Activated T-helper 9 cell treated with anti-CD3 and anti-CD28 coated beads, Interleukin-2, amount 50 U/mL, for 16 hours (primary cell): ENCODE measurements around the gene NCKAP5L.
A peak's percentile ranks its signal among the peaks of the same experiment; 100 is the strongest.
"Not testable (repeated sequence)": the region's sequence is repeated elsewhere in the genome, so short reads cannot be mapped to it uniquely, and the experiment has no call there.

ENCODE experiments used
- DNase-seq: peaks from one replicate; pipeline ENCODE4 v3.0.0-alpha.2; 2020; ENCODE audit warnings: low read depth

The NCKAP5L gene

GRCh38 chr12:49865782-49866135, 37.5 kb upstream of the NCKAP5L start:
- no peak for DNase-seq

GRCh38 chr12:49865109-49865781, 37.0 kb upstream of the NCKAP5L start:
- no peak for DNase-seq

- no peak for DNase-seq
Measured at GRCh38 chr12:49864798-49865090, 36.5 kb upstream of the NCKAP5L start.

GRCh38 chr12:49863946-49864797, 36.0 kb upstream of the NCKAP5L start:
- DNase-seq = no peak

DNA sequence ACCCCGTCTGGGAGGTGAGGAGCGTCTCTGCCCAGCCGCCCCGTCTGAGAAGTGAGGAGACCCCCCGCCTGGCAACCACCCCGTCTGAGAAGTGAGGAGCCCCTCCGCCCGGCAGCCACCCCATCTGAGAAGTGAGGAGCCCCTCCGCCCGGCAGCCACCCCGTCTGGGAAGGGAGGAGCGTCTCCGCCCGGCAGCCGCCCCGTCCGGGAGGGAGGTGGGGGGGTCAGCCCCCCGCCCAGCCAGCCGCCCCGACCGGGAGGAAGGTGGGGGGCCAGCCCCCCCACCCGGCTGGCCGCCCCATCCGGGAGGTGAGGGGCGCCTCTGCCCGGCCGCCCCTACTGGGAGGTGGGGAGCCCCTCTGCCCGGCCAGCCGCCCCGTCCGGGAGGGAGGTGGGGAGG, 32.7 kb upstream of the NCKAP5L start:
- DNase-seq = not testable (repeated sequence)

DNA sequence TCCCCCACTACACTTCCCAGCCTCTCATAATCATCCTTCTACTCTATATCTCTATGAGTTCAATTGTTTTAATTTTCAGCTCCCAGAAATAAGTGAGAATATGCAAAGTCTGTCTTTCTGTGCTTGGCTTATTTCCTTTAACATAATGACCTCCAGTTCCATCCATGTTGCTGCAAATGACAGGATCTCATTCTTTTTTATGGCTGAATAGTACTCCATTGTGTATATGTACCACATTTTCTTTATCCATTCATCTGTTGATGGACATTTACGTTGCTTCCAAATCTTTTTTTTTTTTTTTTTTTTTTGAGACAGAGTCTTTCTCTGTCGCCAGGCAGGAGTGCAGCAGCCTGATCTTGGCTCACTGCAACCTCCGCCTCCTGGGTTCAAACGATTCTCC, 27.7 kb upstream of the NCKAP5L start:
- DNase-seq = not testable (repeated sequence)

GRCh38 chr12:49854976-49855375, 26.8 kb upstream of the NCKAP5L start:
- no peak for DNase-seq

GRCh38 chr12:49853671-49854070, 25.5 kb upstream of the NCKAP5L start:
- no peak for DNase-seq

- DNase-seq = no peak
Measured at GRCh38 chr12:49847161-49847560, 18.9 kb upstream of the NCKAP5L start.

- DNase-seq = no peak
Measured at GRCh38 chr12:49846032-49846431, 17.8 kb upstream of the NCKAP5L start.

GRCh38 chr12:49843876-49844437, 15.7 kb upstream of the NCKAP5L start:
- no peak for DNase-seq

DNA sequence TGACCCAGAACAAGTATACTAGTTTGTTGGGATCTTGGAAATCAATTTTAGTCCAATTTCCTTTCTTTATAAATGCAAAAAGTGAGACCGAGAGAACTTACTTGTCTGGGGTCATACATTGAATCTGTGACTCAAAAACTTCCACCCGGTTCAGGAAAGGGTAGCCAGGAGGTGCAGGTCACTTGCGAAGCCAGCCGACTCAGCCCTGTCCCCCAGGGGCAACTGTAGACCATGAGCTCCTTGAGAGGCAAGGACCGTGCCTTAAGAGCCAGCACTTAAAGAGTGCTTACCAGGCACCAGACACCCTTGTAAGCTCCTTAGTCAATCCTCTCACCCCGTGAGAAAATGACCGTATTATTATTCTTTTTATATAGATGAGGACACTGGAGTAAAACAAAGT, 15.2 kb upstream of the NCKAP5L start:
- no peak for DNase-seq

- peak; percentile 92 for DNase-seq
Measured at GRCh38 chr12:49842519-49843352, 14.5 kb upstream of the NCKAP5L start, which contains the start of gene BCDIN3D. BCDIN3D (minus strand) TSS chr12:49843106; CDS start chr12:49843087, 19 bp downstream.

- no peak for DNase-seq
Measured at GRCh38 chr12:49838973-49839633, 10.9 kb upstream of the NCKAP5L start.

- no peak for DNase-seq
Measured at GRCh38 chr12:49832836-49833421, 4.7 kb upstream of the NCKAP5L start.

GRCh38 chr12:49831717-49832116, 3.5 kb upstream of the NCKAP5L start:
- DNase-seq = no peak

GRCh38 chr12:49827401-49828099, 663 bp downstream of the NCKAP5L start:
- DNase-seq = peak; percentile 20

DNA sequence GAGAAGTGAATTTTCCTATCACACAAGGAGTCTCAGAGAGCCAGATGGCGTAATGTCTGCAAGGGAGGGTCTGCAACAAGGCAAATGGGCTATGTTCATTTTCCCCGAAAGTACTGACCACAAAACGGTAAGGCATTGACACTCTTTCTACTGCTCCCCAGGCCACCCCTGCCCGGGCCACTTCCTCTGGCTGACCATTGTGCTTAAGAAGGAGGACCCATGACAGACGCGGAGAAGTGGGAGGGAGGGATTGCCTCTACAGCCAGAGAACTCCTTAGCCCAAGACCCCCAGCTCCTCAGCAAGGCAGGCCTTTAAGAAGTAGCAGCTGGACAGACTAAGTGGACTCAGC, 1.2 kb downstream of the NCKAP5L start:
- DNase-seq = no peak

DNA sequence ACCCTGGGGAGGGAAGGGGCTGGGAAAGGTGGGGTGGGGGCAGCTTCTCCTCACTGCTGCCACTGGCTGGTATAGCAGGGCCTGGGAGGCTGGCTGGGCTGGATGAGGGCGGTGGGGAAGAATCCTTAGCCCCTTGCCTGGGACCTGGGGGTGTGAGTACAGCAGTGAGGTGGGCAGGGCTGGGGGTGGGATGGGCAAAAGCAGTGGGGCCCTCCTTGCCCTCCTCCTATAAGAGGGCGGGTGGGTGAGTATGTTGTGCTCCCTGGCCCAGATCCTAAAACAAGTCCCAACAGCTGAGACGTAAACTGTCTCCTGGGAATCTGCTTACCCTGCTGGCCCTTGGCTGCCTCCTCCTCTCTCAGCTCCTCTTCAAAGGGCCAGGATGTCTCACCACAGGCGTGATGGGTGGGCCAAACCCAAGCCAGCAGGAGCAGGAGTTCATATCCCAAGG, 2.2 kb downstream of the NCKAP5L start:
- no peak for DNase-seq

GRCh38 chr12:49825360-49825970, 2.7 kb downstream of the NCKAP5L start:
- no peak for DNase-seq
